K562 (cell line): ENCODE results near the gene ZC3H7B. TPM values are rescaled to one million over a fixed set of nuclear protein-coding genes. Genes with fewer than 3 reads are reported as not detected.

Experiments
- ESRRA ChIP-seq: fragments of 450-650 bp; IDR thresholded peaks from 2 replicates; pipeline ENCODE4 v1.6.1; 2014; ENCODE audit warnings: low read depth, mild to moderate bottlenecking, moderate library complexity, borderline replicate concordance
- HDAC2 ChIP-seq: fragments of 450-650 bp; IDR thresholded peaks from 2 replicates; pipeline ENCODE4 v1.6.1; 2016; ENCODE audit warnings: mild to moderate bottlenecking
- MNT ChIP-seq, 2 experiments: fragments of 450-650 bp; conservative IDR thresholded peaks; 2 replicates each; pipeline ENCODE4 v1.6.1; 2017; ENCODE audit warnings: mild to moderate bottlenecking in 2 of 2, moderate library complexity in 2 of 2
- MXD1 ChIP-seq: fragments of 250-450 bp; sonication (Bioruptor Pico); IDR thresholded peaks from 2 replicates; pipeline ENCODE4 v1.8.0; 2021; ENCODE audit warnings: borderline replicate concordance, mild to moderate bottlenecking, moderate library complexity; ENCODE audit not compliant: poor library complexity, severe bottlenecking
- NONO ChIP-seq, 2 experiments: fragments of 200-400 bp in 1 of 2; fragments of 450-650 bp in 1 of 2; formaldehyde crosslinking in 1 of 2; IDR thresholded peaks; 2 replicates each; pipeline ENCODE4 v1.6.1; 2017; ENCODE audit warnings: low read depth in 2 of 2, mild to moderate bottlenecking in 2 of 2, moderate library complexity in 2 of 2, low read length in 1 of 2
- PHF8 ChIP-seq: fragments of 200-600 bp; sonication (generic); IDR thresholded peaks from 2 replicates; pipeline ENCODE4 v1.6.1; 2012; ENCODE audit warnings: mixed run types, mild to moderate bottlenecking, inconsistent platforms, low read length, moderate library complexity, borderline replicate concordance
- SIN3A ChIP-seq, 2 experiments: fragments of 150-350 bp in 1 of 2; IDR thresholded peaks; 2 replicates each; pipeline ENCODE4 v1.6.1; 2011 to 2016; ENCODE audit warnings: borderline replicate concordance in 2 of 2, low read depth in 2 of 2, low read length in 2 of 2, mild to moderate bottlenecking in 2 of 2, moderate library complexity in 2 of 2; ENCODE audit not compliant: control insufficient read depth in 1 of 2
- SP1 ChIP-seq: sonication (generic); formaldehyde crosslinking; IDR thresholded peaks from 2 replicates; pipeline ENCODE4 v1.8.1; 2022; ENCODE audit warnings: mild to moderate bottlenecking, missing genetic modification reagents
- TOE1 ChIP-seq, 2 experiments: fragments of 450-650 bp in 1 of 2; sonication (generic) in 1 of 2; formaldehyde crosslinking in 1 of 2; IDR thresholded peaks; 2 replicates each; pipeline versions ENCODE4 v1.7.1 to v1.8.0; 2016 to 2022; ENCODE audit warnings: borderline replicate concordance in 2 of 2, mild to moderate bottlenecking in 2 of 2, antibody characterized with exemption in 1 of 2, inconsistent platforms in 1 of 2, low read depth in 1 of 2, missing genetic modification reagents in 1 of 2, moderate library complexity in 1 of 2
- TRIM28 ChIP-seq: fragments of 450-650 bp; IDR thresholded peaks from 2 replicates; pipeline ENCODE4 v1.6.1; 2017
- ZBTB49 ChIP-seq: sonication (generic); formaldehyde crosslinking; IDR thresholded peaks from 2 replicates; pipeline ENCODE4 v1.8.0; 2022; ENCODE audit warnings: missing genetic modification reagents, mild to moderate bottlenecking, borderline replicate concordance
- ZNF584 ChIP-seq: fragments of 200-800 bp; sonication (Bioruptor generic); IDR thresholded peaks from 2 replicates; pipeline ENCODE4 v1.6.1; 2016; ENCODE audit warnings: low read depth, mild to moderate bottlenecking, missing genetic modification characterization, missing compliant biosample characterization
- ZNF592 ChIP-seq: fragments of 450-650 bp; IDR thresholded peaks from 2 replicates; pipeline ENCODE4 v1.6.1; 2017; ENCODE audit warnings: antibody characterized with exemption, mild to moderate bottlenecking
- polyA plus RNA-seq, 8 experiments: library from polyadenylated mRNA; depleted of rRNA in 4 of 8; stranded (reverse) in 5 of 8; unstranded in 3 of 8; fragments of >200 nt; fragmentation: Nextera tagmentation in 2 of 8; fragmentation: Illumina TruSeq in 1 of 8; extraction: Ambion mirVana in 2 of 8; extraction: Trizol in 1 of 8; gene quantifications; 2 replicates each; pipeline versions ENCODE4 v1.2.1 to v1.2.3, GENCODE V29; 2011 to 2014; ENCODE audit warnings: inconsistent platforms in 1 of 8, missing spikeins in 1 of 8
- total RNA-seq, 7 experiments: library from RNA; depleted of rRNA in 6 of 7; stranded (reverse); fragments of >200 nt in 6 of 7; fragmentation: Illumina TruSeq in 2 of 7; extraction: Trizol in 2 of 7; gene quantifications; 2 replicates each; pipeline versions ENCODE4 v1.2.1 to v1.2.3, GENCODE V29; 2011 to 2021; ENCODE audit warnings: low replicate concordance in 1 of 7

The ZC3H7B gene
- total and polyA plus RNA-seq, 9 of the 15 experiments (the other 6 are each of a cell fraction or from before 2014, with no cell fraction given) = 0.07 to 49.8 (median 26.8) TPM

DNA sequence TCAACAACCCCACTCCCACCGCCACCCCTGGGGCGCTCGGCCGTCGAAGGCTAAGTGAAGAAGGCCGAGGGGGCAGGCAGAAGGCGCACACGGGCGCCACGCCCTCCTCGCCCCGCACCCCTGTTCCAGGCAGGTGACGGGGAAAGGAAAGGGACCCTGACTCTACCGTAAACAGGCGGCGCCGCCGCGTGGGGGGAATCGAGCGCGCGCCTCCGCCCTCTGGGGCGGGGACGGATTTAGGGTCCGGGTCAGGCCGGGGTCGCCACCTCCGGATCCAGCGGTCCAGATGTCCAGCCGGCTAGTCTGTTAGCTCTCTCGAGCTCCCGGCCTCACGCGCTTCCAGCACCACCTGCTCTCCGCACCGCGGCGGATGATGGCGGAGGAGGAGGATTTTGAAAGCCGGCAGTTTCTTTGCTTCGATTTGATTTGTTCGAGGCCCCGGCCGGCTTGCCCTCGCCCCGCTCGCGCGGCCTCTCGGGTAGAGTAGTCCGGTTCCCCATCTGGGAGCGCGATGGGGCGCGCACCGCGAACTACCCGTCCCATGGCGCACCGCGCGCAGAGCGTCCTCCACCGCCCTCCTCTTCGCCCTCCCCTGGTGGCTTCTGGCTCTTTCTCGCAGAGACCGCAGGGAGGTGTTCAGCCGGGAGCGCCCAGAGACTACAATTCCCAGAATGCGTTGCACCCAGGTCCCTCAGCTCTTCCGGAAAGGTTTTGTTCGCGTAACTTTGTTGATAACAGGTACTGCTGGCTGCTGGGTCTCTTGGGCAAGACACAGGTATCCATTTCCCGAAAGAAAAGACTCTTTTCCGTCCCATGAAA is 15.3 kb upstream of the ZC3H7B start, which contains the start of gene RANGAP1 (continued):
- TF ChIP-seq PHF8 (peak; percentile 58; the same call in 1 of the 2 replicates), SP1 (CRISPR knock-in tag) (peak; percentile 70), HDAC2 (peak; percentile 26; the same call in 1 of the 2 replicates), MNT (conservative IDR thresholded peaks at IDR 0.05) (peak; percentile 76 to 91), TOE1 (IDR thresholded peaks at IDR 0.05; ENCODE audit: borderline replicate concordance) (no peak), TOE1 (CRISPR knock-in tag; IDR thresholded peaks at IDR 0.05; ENCODE audit: borderline replicate concordance, low read depth) (0 out of 2 replicates have a peak, but pooled peaks have one; percentile 38), ZBTB49 (CRISPR knock-in tag) (no peak), MXD1 (CRISPR knock-in tag) (peak; percentile 35), TRIM28 (no peak), ZNF592 (peak; percentile 57), ESRRA (peak; percentile 47; the same call in 1 of the 2 replicates), SIN3A (IDR thresholded peaks at IDR 0.05; ENCODE audit: borderline replicate concordance in 2 of 2, control insufficient read depth in 1 of 2, low read depth in 2 of 2, low read length in 2 of 2) (peak; percentile 24 to 50; a peak in 3 of 4 replicates), ZNF584 (CRISPR knock-in tag) (0 out of 2 replicates have a peak, but pooled peaks have one; percentile 14), NONO (IDR thresholded peaks at IDR 0.05; ENCODE audit: low read depth in 2 of 2, low read length in 1 of 2) (no peak)
